Left ventricle myocardium inferior (tissue), 1 donor: ENCODE data around the gene CLEC2A. TPM values are rescaled to one million over a fixed set of nuclear protein-coding genes. Genes with fewer than 3 reads are reported as not detected.

Experiments
- DNase-seq: peaks from one replicate; pipeline ENCODE4 v3.0.0-alpha.2; 2020
- H3K27ac ChIP-seq: fragments of 200-600 bp; replicated peaks from 2 replicates; pipeline ENCODE4 v1.8.0; 2021
- H3K27me3 ChIP-seq: fragments of 200-600 bp; 2 replicates; pipeline ENCODE4 v1.8.0; 2021; ENCODE audit warnings: low read depth
- H3K36me3 ChIP-seq: fragments of 200-600 bp; 2 replicates; pipeline ENCODE4 v1.8.0; 2021
- H3K4me1 ChIP-seq: fragments of 200-600 bp; 2 replicates; pipeline ENCODE4 v1.8.0; 2021
- H3K4me3 ChIP-seq: fragments of 200-600 bp; 2 replicates; pipeline ENCODE4 v1.8.0; 2021; ENCODE audit warnings: mild to moderate bottlenecking, moderate library complexity
- H3K9me3 ChIP-seq: fragments of 200-600 bp; replicated peaks from 2 replicates; pipeline ENCODE4 v1.8.0; 2021
- intact Hi-C: fragments of 100-400 bp; cut with micrococcal nuclease; formaldehyde crosslinking; loops from one replicate; pipeline ENCODE4 v1.11.0; 2022
- total RNA-seq: library from RNA; stranded (reverse); fragmentation: NEBNext Ultra II Directional; extraction: Animal tissue kit (Norgen Biotek cat#: 25700); gene quantifications from one replicate; pipeline ENCODE4 v1.2.1, GENCODE V29; 2021
- TF ChIP-seq, protein P1 (sequence below): fragments of 200-600 bp; IDR thresholded peaks from 2 replicates; pipeline ENCODE4 v1.8.0; 2021; ENCODE audit warnings: antibody characterized with exemption, mild to moderate bottlenecking, borderline replicate concordance
- donor health status: DM: no; HTN: yes; CAD: no; lungs with severe emphysema.

The CLEC2A gene
- total RNA-seq, 1 donor from 2014 or later, result not detected

DNA sequence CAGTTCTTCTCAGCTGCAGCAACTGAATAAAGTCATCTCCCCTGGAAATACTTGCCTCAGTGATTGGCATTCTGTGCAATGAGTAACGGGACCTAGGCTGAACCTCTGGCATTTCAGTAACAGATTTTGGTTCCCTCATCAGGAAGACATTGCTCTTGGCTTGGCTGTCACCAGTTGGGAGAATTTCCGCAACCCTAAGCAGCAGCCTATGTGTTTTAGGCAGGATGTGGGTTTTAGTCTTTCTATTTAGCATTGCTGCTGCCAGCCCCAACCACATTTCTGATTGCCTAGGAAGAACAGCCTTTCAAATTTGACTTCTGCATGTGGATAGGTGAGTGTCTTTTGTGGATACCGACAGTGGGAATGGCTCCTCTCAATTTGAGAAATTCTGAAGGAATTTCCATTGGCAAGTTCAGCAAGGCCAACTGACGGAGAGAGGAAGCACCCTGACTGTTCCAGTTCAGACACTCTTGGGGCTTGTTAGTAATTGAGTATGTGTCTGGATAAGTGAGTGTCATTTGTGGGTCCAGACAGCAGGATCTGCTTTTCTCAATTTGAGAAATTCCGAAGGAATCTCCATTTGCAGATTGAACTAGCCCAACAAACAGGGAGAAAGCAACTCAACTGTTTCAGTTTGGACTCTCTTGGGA is 19.0 kb upstream of the CLEC2A start:
- no peak for DNase-seq
- intact Hi-C loops, result no loop called here
- Histone ChIP-seq H3K4me3 (no peak overlapping the region), H3K27ac (no peak overlapping the region), H3K9me3 (no peaks in the 10 kb centered on the region), H3K27me3 (no peaks in the 10 kb centered on the region), H3K36me3 (no peaks in the 10 kb centered on the region), H3K4me1 (no peaks in the 10 kb centered on the region)
- TF ChIP-seq, protein P1, sequence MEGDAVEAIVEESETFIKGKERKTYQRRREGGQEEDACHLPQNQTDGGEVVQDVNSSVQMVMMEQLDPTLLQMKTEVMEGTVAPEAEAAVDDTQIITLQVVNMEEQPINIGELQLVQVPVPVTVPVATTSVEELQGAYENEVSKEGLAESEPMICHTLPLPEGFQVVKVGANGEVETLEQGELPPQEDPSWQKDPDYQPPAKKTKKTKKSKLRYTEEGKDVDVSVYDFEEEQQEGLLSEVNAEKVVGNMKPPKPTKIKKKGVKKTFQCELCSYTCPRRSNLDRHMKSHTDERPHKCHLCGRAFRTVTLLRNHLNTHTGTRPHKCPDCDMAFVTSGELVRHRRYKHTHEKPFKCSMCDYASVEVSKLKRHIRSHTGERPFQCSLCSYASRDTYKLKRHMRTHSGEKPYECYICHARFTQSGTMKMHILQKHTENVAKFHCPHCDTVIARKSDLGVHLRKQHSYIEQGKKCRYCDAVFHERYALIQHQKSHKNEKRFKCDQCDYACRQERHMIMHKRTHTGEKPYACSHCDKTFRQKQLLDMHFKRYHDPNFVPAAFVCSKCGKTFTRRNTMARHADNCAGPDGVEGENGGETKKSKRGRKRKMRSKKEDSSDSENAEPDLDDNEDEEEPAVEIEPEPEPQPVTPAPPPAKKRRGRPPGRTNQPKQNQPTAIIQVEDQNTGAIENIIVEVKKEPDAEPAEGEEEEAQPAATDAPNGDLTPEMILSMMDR, result no peak

DNA sequence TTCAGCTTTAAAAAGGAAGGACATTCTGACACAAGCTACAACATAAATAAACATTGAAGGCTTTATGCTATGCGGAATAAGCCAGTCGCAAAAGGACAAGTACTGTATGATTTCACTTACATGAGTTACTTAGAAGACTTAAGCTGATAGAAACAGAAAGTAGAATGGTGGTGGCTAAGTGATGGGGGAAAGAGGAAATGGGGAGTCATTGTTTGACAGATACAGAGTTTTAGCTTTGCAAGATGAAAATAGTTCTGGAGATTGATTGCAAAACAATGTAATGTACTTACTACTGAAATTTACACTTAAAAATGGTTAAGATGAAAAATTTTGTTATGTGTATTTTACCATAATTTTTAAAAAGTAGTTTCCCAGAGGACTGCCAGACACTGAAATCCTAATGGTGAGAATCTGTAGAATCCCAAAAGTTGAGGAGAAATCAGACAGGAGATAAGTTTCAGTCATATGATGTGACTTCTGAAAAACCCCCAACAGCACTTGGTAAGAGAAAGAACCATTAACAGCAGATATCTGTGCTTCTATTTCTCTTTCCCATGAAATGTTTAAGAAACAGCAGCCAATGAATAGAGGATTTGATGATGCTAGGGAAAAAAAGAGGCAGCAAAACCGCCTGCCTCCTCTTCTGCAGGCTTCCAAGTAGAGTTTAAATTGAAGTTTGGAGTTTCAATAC is 16.6 kb upstream of the CLEC2A start:
- no peaks in the 10 kb centered on the region for H3K9me3 ChIP-seq
- no peak overlapping the region for H3K27ac ChIP-seq
- no peaks in the 10 kb centered on the region for H3K27me3 ChIP-seq
- no peaks in the 10 kb centered on the region for H3K36me3 ChIP-seq
- intact Hi-C loops, result no loop called here
- DNase-seq, result no peak
- TF ChIP-seq, protein P1, result no peak
- H3K4me1 ChIP-seq, result no peaks in the 10 kb centered on the region
- H3K4me3 ChIP-seq, result no peak overlapping the region

DNA sequence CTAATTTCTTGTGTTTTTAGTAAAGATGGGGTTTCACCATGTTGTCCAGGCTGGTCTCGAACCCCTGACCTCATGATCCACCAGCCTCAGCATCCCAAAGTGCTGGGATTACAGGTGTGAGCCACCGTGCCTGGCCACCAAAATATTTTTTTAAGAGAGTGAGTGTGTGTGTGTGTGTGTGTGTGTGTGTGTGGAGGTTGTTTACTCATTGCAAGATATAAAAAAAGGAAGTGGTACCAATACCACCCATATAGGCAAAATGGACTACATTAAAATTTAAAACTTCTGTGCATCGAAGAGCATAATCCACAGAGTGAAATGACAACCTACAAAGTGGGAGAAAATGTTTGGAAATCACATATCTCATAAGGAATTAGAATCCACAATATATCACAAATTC is 15.5 kb upstream of the CLEC2A start:
- H3K27ac ChIP-seq, result no peak overlapping the region
- no peaks in the 10 kb centered on the region for H3K36me3 ChIP-seq
- intact Hi-C loops, result no loop called here

DNA sequence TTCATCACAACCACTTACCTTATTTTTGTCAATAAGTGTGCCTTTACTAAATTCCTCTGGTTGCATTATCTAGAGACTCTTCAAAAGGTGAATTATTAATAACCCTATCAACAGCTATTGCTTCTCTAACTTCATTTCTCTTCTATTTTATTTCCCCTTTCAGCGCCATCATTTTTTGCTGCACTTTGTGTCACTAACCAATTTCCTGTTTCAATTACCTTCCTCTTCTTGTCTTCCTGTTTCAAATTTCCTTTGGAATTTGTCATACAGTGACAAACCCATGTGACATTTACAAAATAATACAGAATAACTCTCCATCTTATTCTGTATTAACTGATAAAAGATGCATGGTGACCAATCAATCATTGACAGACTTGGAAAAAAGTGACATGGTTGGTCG is 12.2 kb upstream of the CLEC2A start:
- intact Hi-C loops, result no loop called here
- H3K9me3 ChIP-seq, result no peaks in the 10 kb centered on the region
- no peaks in the 10 kb centered on the region for H3K4me1 ChIP-seq
- H3K36me3 ChIP-seq, result no peaks in the 10 kb centered on the region
- no peak overlapping the region for H3K27ac ChIP-seq
- TF ChIP-seq, protein P1, result no peak
- DNase-seq, result no peak
- peaks cover 9% of the 10 kb centered on the region for H3K27me3 ChIP-seq
- H3K4me3 ChIP-seq, result no peak overlapping the region

More for the DNA sequence above, 15.5 kb upstream of the CLEC2A start:
- Histone ChIP-seq H3K4me3 (no peak overlapping the region), H3K27me3 (peaks cover 9% of the 10 kb centered on the region), H3K9me3 (no peaks in the 10 kb centered on the region), H3K4me1 (no peaks in the 10 kb centered on the region)
- TF ChIP-seq, protein P1, result no peak
- no peak for DNase-seq

DNA sequence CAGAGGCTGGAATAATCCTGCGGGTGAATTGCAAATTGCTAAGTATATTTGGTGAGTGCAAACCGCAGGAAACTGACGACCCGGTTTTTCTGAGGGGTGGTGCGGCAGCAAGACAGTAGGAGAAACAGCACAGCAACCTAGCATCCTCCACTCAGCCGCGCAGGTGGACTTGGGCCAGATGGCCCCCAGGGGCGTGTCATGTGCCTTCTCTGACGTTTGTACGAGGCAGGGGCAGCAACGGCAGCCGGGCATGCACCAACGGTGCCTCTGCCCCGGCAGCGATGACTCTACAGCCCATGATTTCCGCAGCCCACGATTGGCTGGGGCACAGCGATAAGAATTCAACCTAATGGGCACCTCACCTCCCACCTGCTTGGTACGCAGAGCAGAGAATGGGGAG is 11.1 kb upstream of the CLEC2A start:
- Histone ChIP-seq H3K27ac (no peak overlapping the region), H3K9me3 (no peaks in the 10 kb centered on the region), H3K4me3 (no peak overlapping the region), H3K36me3 (no peaks in the 10 kb centered on the region), H3K4me1 (no peaks in the 10 kb centered on the region), H3K27me3 (peaks cover 14% of the 10 kb centered on the region)
- intact Hi-C loops, result no loop called here
- TF ChIP-seq, protein P1, result no peak
- no peak for DNase-seq
